DND-41 (cell line): ENCODE results near the gene IL37.

ENCODE experiments used
- CTCF ChIP-seq: IDR thresholded peaks from 2 replicates; pipeline ENCODE4 v1.5.1; 2012; ENCODE audit warnings: borderline replicate concordance, low read length, moderate library complexity, mild to moderate bottlenecking; ENCODE audit not compliant: poor library complexity, severe bottlenecking; ENCODE audit errors: extremely low read depth
- EZH2 ChIP-seq: IDR thresholded peaks from 3 replicates; pipeline ENCODE4 v1.6.1; 2012; ENCODE audit warnings: borderline replicate concordance, low read depth, mild to moderate bottlenecking, moderate library complexity, low read length, inconsistent platforms; ENCODE audit not compliant: severe bottlenecking

- TF ChIP-seq CTCF, result no peak
- TF ChIP-seq EZH2, result no peak
Measured at GRCh38 chr2:112881217-112881985, 29.6 kb upstream of the IL37 start.
